Endometrium (tissue), 2 donors: ENCODE measurements around the gene DENND5A.
A peak's percentile ranks its signal among the peaks of the same experiment; 100 is the strongest.
"Not testable (repeated sequence)": the region's sequence is repeated elsewhere in the genome, so short reads cannot be mapped to it uniquely, and the experiment has no call there.

ENCODE experiments used
- FAIRE-seq: peaks from 2 replicates; lab custom pipeline; 2012; peaks lifted over from hg19 to GRCh38; lab: Jason Lieb, UNC
- donor health status: control.
- donor health status: control.

DENND5A gene

GRCh38 chr11:9176136-9176535, 89.0 kb downstream of the DENND5A start:
- no peak for FAIRE-seq

- no peak for FAIRE-seq
These were observed 92.8 kb downstream of the DENND5A start for GRCh38 chr11:9172389-9172788.

- FAIRE-seq = no peak
These were observed 94.7 kb downstream of the DENND5A start for GRCh38 chr11:9170450-9170849.

- no peak for FAIRE-seq
These were observed 95.4 kb downstream of the DENND5A start for GRCh38 chr11:9169595-9170295.

- FAIRE-seq = not testable (repeated sequence)
These were observed 103.2 kb downstream of the DENND5A start for GRCh38 chr11:9161991-9162390.

- no peak for FAIRE-seq
These were observed 105.0 kb downstream of the DENND5A start for GRCh38 chr11:9160166-9160565.

GRCh38 chr11:9158898-9159391, 106.2 kb downstream of the DENND5A start:
- FAIRE-seq = no peak

GRCh38 chr11:9155930-9156329, 109.2 kb downstream of the DENND5A start:
- FAIRE-seq = no peak

GRCh38 chr11:9153651-9154050, 111.5 kb downstream of the DENND5A start:
- FAIRE-seq = no peak

GRCh38 chr11:9151631-9152030, 113.5 kb downstream of the DENND5A start:
- no peak for FAIRE-seq

GRCh38 chr11:9150926-9151325, 114.2 kb downstream of the DENND5A start:
- no peak for FAIRE-seq

GRCh38 chr11:9150501-9150900, 114.6 kb downstream of the DENND5A start:
- no peak for FAIRE-seq

GRCh38 chr11:9148727-9149126, 116.4 kb downstream of the DENND5A start:
- no peak for FAIRE-seq

GRCh38 chr11:9148035-9148434, 117.1 kb downstream of the DENND5A start:
- no peak for FAIRE-seq

- no peak for FAIRE-seq
These were observed 118.7 kb downstream of the DENND5A start for GRCh38 chr11:9146477-9146876.

- no peak for FAIRE-seq
These were observed 119.9 kb downstream of the DENND5A start for GRCh38 chr11:9145283-9145682.

- no peak for FAIRE-seq
These were observed 120.3 kb downstream of the DENND5A start for GRCh38 chr11:9144828-9145227.

GRCh38 chr11:9143721-9144120, 121.4 kb downstream of the DENND5A start:
- FAIRE-seq = no peak

- FAIRE-seq = no peak
These were observed 122.4 kb downstream of the DENND5A start for GRCh38 chr11:9142732-9143131.

GRCh38 chr11:9141186-9141585, 124.0 kb downstream of the DENND5A start:
- FAIRE-seq = no peak

- FAIRE-seq = no peak
These were observed 125.4 kb downstream of the DENND5A start for GRCh38 chr11:9139628-9140357.

- FAIRE-seq = peak; percentile 70
These were observed 126.3 kb downstream of the DENND5A start for GRCh38 chr11:9138612-9139579.

GRCh38 chr11:9138133-9138453, 127.1 kb downstream of the DENND5A start:
- no peak for FAIRE-seq
